ENCODE data around the gene PITX1. TPM values are rescaled to one million over a fixed set of nuclear protein-coding genes. Genes with fewer than 3 reads are reported as not detected.

PITX1 gene
- total RNA-seq, 1 donor from 2014 or later = 1.1 TPM

DNA sequence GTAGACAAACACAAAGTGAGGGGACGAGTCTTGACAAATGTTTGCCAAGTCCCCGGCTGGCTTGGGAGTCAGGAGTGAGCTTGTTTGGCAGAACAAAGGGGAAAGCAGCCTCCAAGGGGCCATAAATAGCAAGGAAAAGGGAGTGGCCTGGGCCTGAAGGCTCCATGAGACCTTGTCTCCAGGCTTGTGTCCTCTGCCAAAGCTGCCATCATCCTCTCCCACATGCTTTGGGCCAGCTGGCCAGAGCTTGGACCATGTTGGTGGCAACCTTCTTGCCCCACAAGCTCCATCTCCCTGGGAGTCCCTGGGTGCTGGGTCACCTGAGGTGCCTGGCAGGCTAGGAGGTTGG lies 13.3 kb upstream of the PITX1 start:
- Mint-ChIP-seq H3K36me3 (ENCODE audit: low read depth) (no peaks in the 10 kb centered on the region), H3K4me3 (no peak overlapping the region), H3K9me3 (no peaks in the 10 kb centered on the region)

DNA sequence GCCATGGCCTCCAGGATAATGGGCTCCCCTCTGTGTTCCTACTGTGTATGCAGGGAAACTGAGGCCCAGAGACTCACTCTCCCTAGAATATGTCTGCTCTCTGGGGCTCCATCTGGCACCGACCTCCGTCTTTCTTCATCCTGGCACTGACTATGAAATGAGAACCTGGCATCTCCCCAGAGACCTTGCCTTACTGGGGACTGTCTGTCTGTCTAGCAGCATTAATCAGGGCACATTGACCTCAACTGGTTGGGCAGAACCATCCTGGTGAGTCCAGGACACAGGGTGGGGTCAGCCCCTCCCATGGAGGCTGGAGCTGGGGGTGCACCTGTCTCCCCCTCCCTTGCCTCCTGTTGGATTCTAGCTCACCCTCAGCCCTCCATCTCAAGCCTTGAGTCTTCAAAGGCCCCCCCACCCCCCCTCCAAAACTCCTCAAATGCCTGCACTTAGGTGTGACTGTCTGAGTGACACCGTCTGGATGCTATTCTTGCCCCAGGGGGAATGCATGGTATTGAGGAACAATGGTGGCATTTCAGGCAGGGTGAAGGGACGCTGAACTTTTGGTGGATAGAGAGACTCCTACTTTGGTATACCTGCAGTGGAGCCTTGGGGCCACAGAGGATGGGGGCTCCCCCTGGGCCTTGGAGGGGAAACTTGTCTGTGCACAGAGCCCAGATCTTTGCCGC lies 12.8 kb upstream of the PITX1 start:
- H3K4me3 Mint-ChIP-seq = no peak overlapping the region
- no peak overlapping the region for H3K27ac Mint-ChIP-seq
- no peaks in the 10 kb centered on the region for H3K4me1 Mint-ChIP-seq (ENCODE audit: low read depth)
- intact Hi-C loops (cut with micrococcal nuclease) = no loop called here
- no peak for DNase-seq (ENCODE audit: low spot score)
- no peaks in the 10 kb centered on the region for H3K36me3 Mint-ChIP-seq (ENCODE audit: low read depth)
- H3K27me3 Mint-ChIP-seq (ENCODE audit: insufficient read depth) = peaks cover 65% of the 10 kb centered on the region
- H3K9me3 Mint-ChIP-seq = no peaks in the 10 kb centered on the region

More for the DNA sequence above, 13.3 kb upstream of the PITX1 start:
- no peaks in the 10 kb centered on the region for H3K4me1 Mint-ChIP-seq (ENCODE audit: low read depth)
- H3K27ac Mint-ChIP-seq = no peak overlapping the region
- intact Hi-C loops (cut with micrococcal nuclease) = no loop called here
- peaks cover 65% of the 10 kb centered on the region for H3K27me3 Mint-ChIP-seq (ENCODE audit: insufficient read depth)
- DNase-seq (ENCODE audit: low spot score) = no peak

DNA sequence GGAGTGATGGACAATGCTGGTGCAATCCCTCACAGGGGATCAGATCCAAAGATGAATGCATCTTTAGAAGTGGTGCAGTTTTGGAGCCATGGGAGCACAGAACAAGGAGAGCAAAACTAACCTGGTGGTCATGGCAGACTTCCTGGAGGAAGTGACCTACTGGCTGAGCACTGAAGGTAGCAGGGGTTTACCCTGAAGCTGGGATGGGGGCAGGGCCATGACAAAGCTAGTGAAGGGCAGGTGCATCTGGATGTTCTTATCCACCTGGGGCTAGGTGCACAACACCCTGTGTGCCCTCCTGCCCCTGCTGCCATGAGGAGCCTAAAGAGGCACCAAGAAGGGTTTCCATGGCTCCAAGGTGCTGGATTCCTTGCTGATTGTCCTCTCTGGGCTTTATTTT lies 11.5 kb upstream of the PITX1 start:
- intact Hi-C loops (cut with micrococcal nuclease) = no loop called here
- Mint-ChIP-seq H3K4me1 (ENCODE audit: low read depth) (peaks cover 6% of the 10 kb centered on the region), H3K4me3 (no peak overlapping the region), H3K27me3 (ENCODE audit: insufficient read depth) (peaks cover 65% of the 10 kb centered on the region), H3K36me3 (ENCODE audit: low read depth) (no peaks in the 10 kb centered on the region), H3K27ac (no peak overlapping the region), H3K9me3 (no peaks in the 10 kb centered on the region)
- DNase-seq (ENCODE audit: low spot score) = no peak

DNA sequence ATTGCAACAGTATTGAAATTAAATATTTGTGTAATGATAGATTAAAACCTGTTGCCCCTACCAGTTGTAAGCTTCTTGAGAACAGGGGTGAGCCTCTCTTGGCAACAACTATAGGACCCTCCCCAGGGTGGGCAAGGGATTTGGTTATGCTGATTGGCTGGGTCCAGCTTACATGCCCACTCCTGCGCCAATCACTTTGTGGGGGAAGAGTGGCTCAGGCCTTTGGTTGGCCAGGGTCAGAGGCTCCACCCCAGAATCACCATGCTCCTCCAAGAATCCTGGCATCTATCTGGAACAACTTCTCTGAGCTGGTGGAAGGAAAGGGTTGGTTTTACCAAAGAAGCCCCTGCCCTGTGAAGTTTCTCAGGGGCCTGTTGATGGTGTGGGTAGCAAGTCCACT lies 8.6 kb upstream of the PITX1 start:
- H3K9me3 Mint-ChIP-seq = no peaks in the 10 kb centered on the region
- DNase-seq (ENCODE audit: low spot score) = no peak
- no peaks in the 10 kb centered on the region for H3K36me3 Mint-ChIP-seq (ENCODE audit: low read depth)
- H3K4me3 Mint-ChIP-seq = no peak overlapping the region
- H3K27me3 Mint-ChIP-seq (ENCODE audit: insufficient read depth) = peaks cover 68% of the 10 kb centered on the region
- peaks cover 6% of the 10 kb centered on the region for H3K4me1 Mint-ChIP-seq (ENCODE audit: low read depth)
- no peak overlapping the region for H3K27ac Mint-ChIP-seq
- intact Hi-C loops (cut with micrococcal nuclease) = no loop called here

DNA sequence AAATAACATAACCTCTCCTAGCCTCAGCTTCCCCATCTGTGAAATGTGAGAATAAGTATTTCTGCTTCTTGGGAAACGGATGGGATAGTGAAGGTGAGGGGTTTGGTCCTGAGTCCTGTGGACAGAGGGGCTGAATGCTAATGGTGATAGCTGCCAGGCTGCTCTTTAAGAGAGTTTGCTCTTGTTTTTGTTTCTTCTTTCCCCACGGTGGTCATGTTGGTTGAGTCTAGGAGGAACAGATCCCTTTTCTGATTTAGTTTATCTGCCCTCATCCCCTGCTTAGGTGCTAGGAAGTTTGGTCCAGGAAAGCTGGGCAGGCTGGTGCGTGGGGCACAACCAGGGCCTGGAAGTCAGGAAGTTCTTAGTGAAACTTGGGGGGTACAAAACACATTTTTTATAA lies 7.7 kb upstream of the PITX1 start:
- no peaks in the 10 kb centered on the region for H3K9me3 Mint-ChIP-seq
- no peaks in the 10 kb centered on the region for H3K36me3 Mint-ChIP-seq (ENCODE audit: low read depth)
- no peak overlapping the region for H3K4me3 Mint-ChIP-seq
- H3K27me3 Mint-ChIP-seq (ENCODE audit: insufficient read depth) = peaks cover 71% of the 10 kb centered on the region
- intact Hi-C loops (cut with micrococcal nuclease) = no loop called here
- H3K4me1 Mint-ChIP-seq (ENCODE audit: low read depth) = peaks cover 6% of the 10 kb centered on the region
- H3K27ac Mint-ChIP-seq = peak overlapping the region; percentile 15
- no peak for DNase-seq (ENCODE audit: low spot score)

DNA sequence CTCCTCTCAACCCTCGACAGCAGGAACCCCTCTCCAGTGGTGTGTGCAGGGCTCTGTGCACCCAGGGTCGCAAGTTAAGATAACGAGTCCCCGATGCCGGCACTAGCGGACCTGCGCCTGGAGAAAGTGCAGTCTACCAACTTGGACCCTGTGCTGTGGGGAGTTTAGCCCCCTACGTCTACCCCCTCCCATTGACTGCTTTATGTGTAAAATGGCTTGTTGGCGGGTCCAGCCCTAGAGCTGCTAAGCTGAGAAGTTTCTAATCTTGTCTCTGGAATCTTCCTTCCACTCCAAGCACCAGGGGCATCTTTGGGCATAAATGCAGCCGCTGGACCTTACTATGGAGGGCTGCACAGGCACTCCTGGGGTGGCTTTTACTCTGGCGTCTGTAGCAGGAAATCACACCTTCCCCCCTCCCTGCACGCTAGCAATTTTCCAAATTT lies 7.1 kb upstream of the PITX1 start:
- Mint-ChIP-seq H3K9me3 (no peaks in the 10 kb centered on the region), H3K4me1 (ENCODE audit: low read depth) (peaks cover 6% of the 10 kb centered on the region), H3K36me3 (ENCODE audit: low read depth) (no peaks in the 10 kb centered on the region), H3K27ac (peak overlapping the region; percentile 15), H3K4me3 (no peak overlapping the region), H3K27me3 (ENCODE audit: insufficient read depth) (peaks cover 77% of the 10 kb centered on the region)
- intact Hi-C loops (cut with micrococcal nuclease) = no loop called here
- DNase-seq (ENCODE audit: low spot score) = no peak

DNA sequence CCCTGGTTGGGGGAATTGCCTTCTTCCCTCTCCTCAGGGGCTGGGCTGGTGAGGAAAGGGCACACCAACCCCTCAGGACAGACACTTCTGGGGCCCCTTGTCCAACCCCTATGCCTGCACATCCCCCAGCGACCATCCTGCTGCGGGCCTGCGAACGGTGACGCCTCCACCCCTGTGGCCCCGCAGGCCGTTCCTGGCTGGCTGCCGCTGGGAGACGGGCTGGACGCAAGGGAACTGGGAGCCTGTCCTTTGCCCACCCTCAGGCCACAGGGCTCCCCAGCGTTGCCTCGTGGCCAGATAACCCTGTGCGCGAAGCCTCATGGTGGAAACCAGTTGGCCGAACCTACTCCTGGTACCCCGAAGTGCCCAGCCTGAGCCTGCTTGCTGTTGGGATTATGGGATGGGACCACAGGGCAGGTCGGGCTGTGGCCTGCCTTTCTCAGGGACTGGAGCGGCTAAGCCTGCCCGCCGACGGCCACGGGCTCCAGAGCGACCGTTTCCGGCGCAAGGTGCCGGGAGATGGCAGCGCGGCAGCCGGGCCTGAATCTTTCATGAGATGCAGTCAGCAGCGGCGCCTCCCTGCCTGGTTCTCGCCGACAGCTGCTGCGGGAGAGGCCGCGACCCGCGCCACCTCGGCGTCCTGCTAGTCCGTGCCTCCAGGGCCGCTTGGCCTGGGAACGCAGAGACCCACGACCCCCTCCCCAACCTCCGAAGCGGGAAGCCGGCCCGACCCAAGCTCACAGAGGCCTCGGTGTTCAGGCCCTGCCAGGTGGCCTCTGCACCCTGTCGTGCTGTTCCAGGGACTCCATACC lies 6.5 kb upstream of the PITX1 start:
- Mint-ChIP-seq H3K4me1 (ENCODE audit: low read depth) (peaks cover 6% of the 10 kb centered on the region), H3K27ac (no peak overlapping the region), H3K27me3 (ENCODE audit: insufficient read depth) (peaks cover 81% of the 10 kb centered on the region), H3K4me3 (no peak overlapping the region), H3K9me3 (no peaks in the 10 kb centered on the region), H3K36me3 (ENCODE audit: low read depth) (peaks cover 2% of the 10 kb centered on the region)
- intact Hi-C loops (cut with micrococcal nuclease) = no loop called here
- DNase-seq (ENCODE audit: low spot score) = no peak

DNA sequence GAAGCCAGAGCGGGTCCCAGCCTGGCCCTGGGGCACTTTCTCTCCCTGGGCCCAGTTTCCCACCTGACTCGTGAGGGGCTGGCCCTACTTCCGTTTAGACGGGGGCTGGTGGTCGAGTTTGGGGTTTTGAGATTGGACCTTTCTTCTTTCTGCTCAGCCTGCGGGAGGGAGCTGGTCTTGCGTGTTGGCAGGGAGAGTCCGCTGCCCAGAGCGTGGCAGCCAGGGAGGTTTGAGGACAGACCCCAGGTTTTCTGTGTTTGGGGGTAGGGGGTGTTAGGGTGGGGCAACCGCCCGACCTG lies 6.0 kb upstream of the PITX1 start:
- no peak overlapping the region for H3K27ac Mint-ChIP-seq
- H3K27me3 Mint-ChIP-seq (ENCODE audit: insufficient read depth) = peaks cover 81% of the 10 kb centered on the region
- no peak for DNase-seq (ENCODE audit: low spot score)
- no peak overlapping the region for H3K4me3 Mint-ChIP-seq
- H3K4me1 Mint-ChIP-seq (ENCODE audit: low read depth) = peaks cover 8% of the 10 kb centered on the region
- H3K36me3 Mint-ChIP-seq (ENCODE audit: low read depth) = peaks cover 2% of the 10 kb centered on the region
- intact Hi-C loops (cut with micrococcal nuclease) = no loop called here
- H3K9me3 Mint-ChIP-seq = no peaks in the 10 kb centered on the region

DNA sequence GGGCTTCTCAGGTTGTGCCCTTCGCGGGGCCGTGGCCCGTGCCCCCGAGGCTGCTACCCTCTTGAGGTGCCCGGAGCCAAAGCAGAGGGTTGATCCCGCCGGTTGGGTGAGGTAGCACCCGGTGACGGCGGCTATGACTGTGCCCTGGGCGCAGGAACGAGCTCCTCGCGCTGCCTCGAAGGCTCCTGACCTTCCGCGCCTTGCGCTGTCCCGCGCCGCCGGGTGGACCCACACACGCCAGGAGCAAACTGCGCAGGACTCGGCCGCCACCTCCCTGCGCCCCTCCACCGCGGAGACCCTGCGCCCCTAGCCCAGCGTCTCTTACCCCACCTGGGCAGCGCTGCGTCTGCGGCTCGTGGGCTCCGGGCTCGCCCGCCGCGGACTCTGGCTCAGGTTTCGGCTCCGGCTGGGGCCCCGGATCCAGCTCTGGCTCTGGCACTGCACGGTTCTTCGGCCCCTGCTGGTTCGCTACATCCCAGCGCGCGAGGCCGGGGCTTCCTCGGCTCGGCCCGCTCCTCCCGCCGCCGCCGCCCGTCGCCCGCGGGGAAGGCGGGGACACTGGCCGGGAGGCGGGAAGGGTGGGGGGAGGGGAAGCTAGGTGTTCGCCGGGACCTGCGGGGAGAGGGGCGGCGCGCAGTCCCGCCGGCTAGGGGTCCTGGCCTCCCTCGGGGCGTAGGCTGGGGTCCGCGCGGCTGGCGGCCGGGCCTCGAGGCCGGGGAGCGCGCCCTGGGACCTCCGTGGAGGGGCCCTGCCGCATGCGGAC lies 5.4 kb upstream of the PITX1 start:
- Mint-ChIP-seq H3K4me1 (ENCODE audit: low read depth) (peaks cover 10% of the 10 kb centered on the region), H3K4me3 (no peak overlapping the region), H3K36me3 (ENCODE audit: low read depth) (peaks cover 2% of the 10 kb centered on the region), H3K27me3 (ENCODE audit: insufficient read depth) (peaks cover 85% of the 10 kb centered on the region), H3K9me3 (no peaks in the 10 kb centered on the region), H3K27ac (no peak overlapping the region)
- no peak for DNase-seq (ENCODE audit: low spot score)
- intact Hi-C loops (cut with micrococcal nuclease) = no loop called here

DNA sequence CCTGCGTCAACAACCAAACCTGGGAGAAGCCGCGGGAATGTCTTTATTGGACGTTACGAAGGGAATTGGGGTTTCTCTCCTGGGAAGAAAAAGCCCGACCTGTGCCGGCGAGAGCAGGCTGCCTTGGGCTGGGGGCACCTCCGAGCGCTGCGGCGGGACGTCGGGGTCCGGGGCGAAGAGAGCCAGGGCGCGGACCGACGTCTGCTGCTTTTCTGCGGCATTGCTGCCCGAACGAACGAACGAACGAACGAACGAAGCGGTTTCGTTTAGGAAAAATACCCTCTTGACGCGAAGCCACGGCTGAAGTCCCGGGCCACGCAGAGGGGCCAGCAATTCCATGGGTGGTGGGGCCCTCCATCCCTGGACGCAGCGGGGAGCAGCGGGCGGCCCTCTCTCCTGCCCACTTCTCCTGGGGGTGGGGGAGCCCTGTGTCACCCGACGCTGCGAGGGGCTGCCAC lies 4.8 kb upstream of the PITX1 start:
- H3K36me3 Mint-ChIP-seq (ENCODE audit: low read depth) = peaks cover 2% of the 10 kb centered on the region
- intact Hi-C loops (cut with micrococcal nuclease) = loop anchor here (1.0 kb wide), 1 partner anchor 10 kb away; no protein-coding TSS in a partner anchor
- H3K27me3 Mint-ChIP-seq (ENCODE audit: insufficient read depth) = peaks cover 80% of the 10 kb centered on the region
- H3K27ac Mint-ChIP-seq = no peak overlapping the region
- H3K4me3 Mint-ChIP-seq = no peak overlapping the region
- DNase-seq (ENCODE audit: low spot score) = no peak
- H3K9me3 Mint-ChIP-seq = no peaks in the 10 kb centered on the region
- H3K4me1 Mint-ChIP-seq (ENCODE audit: low read depth) = peaks cover 10% of the 10 kb centered on the region

DNA sequence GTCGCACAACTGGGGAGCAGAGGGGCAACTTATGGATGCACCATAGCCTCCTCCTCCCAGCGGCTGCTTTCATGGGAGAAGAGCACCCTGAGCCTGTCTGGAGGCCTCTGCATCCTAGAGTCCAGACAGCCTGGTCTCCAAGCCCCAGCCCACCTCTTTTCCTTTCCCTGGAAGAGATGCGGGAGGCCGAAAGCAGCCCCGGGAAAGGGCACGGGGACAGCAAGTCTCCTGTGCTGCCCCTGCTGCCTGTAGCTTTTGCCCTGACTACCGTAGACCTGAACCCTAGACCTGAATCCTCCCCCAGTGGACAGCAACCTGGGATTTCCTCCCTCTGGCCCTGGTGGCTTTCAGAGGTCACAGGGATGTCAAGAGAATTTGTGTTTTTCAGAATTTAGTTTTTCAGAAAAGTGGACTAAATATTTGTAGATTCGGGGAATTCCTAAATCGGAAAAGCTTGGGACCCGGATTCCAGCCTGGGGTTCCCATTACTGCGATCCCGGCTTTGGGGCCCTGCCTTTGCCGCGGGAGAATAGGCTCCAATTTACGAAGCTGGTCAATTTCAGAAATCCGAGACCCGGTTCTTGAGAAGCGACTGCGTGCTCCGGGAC lies 4.3 kb upstream of the PITX1 start:
- H3K9me3 Mint-ChIP-seq = no peaks in the 10 kb centered on the region
- peak overlapping the region; percentile 16 for H3K27ac Mint-ChIP-seq
- H3K27me3 Mint-ChIP-seq (ENCODE audit: insufficient read depth) = peaks cover 76% of the 10 kb centered on the region
- intact Hi-C loops (cut with micrococcal nuclease) = loop anchor here (1.0 kb wide), 1 partner anchor 9 kb away; no protein-coding TSS in a partner anchor
- DNase-seq (ENCODE audit: low spot score) = no peak
- H3K36me3 Mint-ChIP-seq (ENCODE audit: low read depth) = peaks cover 3% of the 10 kb centered on the region
- H3K4me3 Mint-ChIP-seq = no peak overlapping the region
- peaks cover 13% of the 10 kb centered on the region for H3K4me1 Mint-ChIP-seq (ENCODE audit: low read depth)

DNA sequence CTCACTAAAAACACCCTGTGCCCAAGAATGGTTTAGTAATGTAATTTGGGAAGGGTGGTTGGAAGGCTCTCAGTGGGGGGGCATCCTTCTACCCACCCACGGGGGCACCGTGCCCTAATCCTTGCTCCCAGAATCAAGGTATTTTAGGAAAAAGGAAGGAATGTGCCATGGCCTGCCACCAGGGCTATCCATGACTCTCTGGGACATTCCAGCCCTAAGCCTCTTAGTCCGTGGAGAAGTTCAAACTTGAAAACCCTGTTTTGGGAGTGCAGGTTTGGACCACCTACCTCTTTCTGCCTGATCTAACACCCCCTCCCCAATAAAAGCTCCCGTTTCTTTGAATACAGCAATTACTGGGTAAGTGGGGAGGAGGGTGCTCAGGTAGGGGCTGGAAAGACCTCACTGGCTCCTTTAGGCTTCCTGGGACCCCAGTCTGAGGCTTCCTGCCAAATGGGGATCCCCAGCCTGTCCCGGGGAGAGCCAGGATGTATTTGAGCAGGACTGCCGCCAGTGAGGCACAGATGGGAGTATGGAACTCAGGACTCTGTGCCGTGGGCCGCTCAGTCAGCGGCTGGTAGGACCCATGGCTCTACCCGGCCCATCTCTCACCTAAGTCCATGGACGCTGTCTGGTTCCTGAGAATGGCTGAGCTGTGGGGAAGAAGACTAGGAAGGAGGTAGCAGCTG lies 3.6 kb upstream of the PITX1 start:
- DNase-seq (ENCODE audit: low spot score) = no peak
- peaks cover 5% of the 10 kb centered on the region for H3K36me3 Mint-ChIP-seq (ENCODE audit: low read depth)
- intact Hi-C loops (cut with micrococcal nuclease) = loop anchor here (1.0 kb wide), 1 partner anchor 8 kb away; no protein-coding TSS in a partner anchor
- H3K27ac Mint-ChIP-seq = peak overlapping the region; percentile 16
- H3K4me3 Mint-ChIP-seq = no peak overlapping the region
- peaks cover 18% of the 10 kb centered on the region for H3K4me1 Mint-ChIP-seq (ENCODE audit: low read depth)
- H3K27me3 Mint-ChIP-seq (ENCODE audit: insufficient read depth) = peaks cover 75% of the 10 kb centered on the region
- H3K9me3 Mint-ChIP-seq = no peaks in the 10 kb centered on the region
